Uterus (tissue), 2 donors: ENCODE data around the gene TUFT1.

Experiments used
- CTCF ChIP-seq, 4 experiments: fragments of 200-600 bp in 2 of 4; fragments of 450-650 bp in 2 of 4; sonication (generic) in 2 of 4; IDR thresholded peaks; one replicate each; pipeline ENCODE4 v1.5.1; 2016 to 2019; ENCODE audit warnings: antibody characterized with exemption in 4 of 4, mild to moderate bottlenecking in 2 of 4, moderate library complexity in 1 of 4
- POLR2A ChIP-seq, 2 donors: fragments of 450-650 bp; IDR thresholded peaks; one replicate each; pipeline ENCODE4 v1.6.1; 2016; ENCODE audit warnings: antibody characterized with exemption in 2 of 2, mild to moderate bottlenecking in 1 of 2, moderate library complexity in 1 of 2

- TF ChIP-seq CTCF (IDR thresholded peaks at IDR 0.05) (no peak), POLR2A (IDR thresholded peaks at IDR 0.05) (no peak)
Observed at GRCh38 chr1:151547900-151548230, 7.8 kb downstream of the TUFT1 start.
